Cardiac fibroblast (primary cell): ENCODE measurements around the gene CRK.
A peak's percentile ranks its signal among the peaks of the same experiment; 100 is the strongest.

Experiments
- DNase-seq, 2 donors: peaks; one replicate each; pipeline versions ENCODE4 v3.0.0 to v3.0.0-alpha.2; 2010; ENCODE audit warnings: low read depth in 2 of 2
- H3K4me3 ChIP-seq, 2 donors: replicated peaks in 1 of 2; 1 replicate in 1 of 2; 2 replicates in 1 of 2; pipeline ENCODE4 v1.5.1; 2011; ENCODE audit warnings: low read depth in 2 of 2, low read length in 2 of 2, mild to moderate bottlenecking in 2 of 2, moderate library complexity in 1 of 2
- CTCF ChIP-seq: IDR thresholded peaks from one replicate; pipeline ENCODE4 v1.5.1; 2011; ENCODE audit warnings: low read depth, mild to moderate bottlenecking, low read length, inconsistent platforms

Gene CRK

GRCh38 chr17:1492249-1493206 is 36.5 kb upstream of the CRK start, which contains the start of gene MYO1C:
Gene MYO1C, minus strand, starts transcription at chr17:1492686. Its CDS starts 199 bp downstream, at chr17:1492487.
- DNase-seq = no peak
- TF ChIP-seq CTCF = no peak
- peak within 1 kb of the TSS; percentile 45 to 77 for H3K4me3 ChIP-seq

GRCh38 chr17:1491443-1492248 is 35.6 kb upstream of the CRK start:
- peak; percentile 35 to 65 for DNase-seq
- TF ChIP-seq CTCF = no peak
- H3K4me3 ChIP-seq = peak overlapping the region; percentile 70 to 77

- H3K4me3 ChIP-seq = peak overlapping the region; percentile 70 to 77
- peak; percentile 40 to 55 for DNase-seq
- TF ChIP-seq CTCF = no peak
Measured at GRCh38 chr17:1490643-1491442, 34.8 kb upstream of the CRK start.

GRCh38 chr17:1488826-1489270 is 32.8 kb upstream of the CRK start:
- TF ChIP-seq CTCF = no peak
- H3K4me3 ChIP-seq = peak overlapping the region in 1 of 2 donors; percentile 48

GRCh38 chr17:1487939-1488825 is 32.1 kb upstream of the CRK start:
- peak overlapping the region; percentile 29 to 48 for H3K4me3 ChIP-seq
- no peak for TF ChIP-seq CTCF
- peak; percentile 84 to 95 for DNase-seq

More at GRCh38 chr17:1488826-1489270, 32.8 kb upstream of the CRK start:
- no peak for DNase-seq
